RWPE1 (cell line): Measurements from ENCODE around the gene TCP1.

Experiments
- CTCF ChIA-PET: fragments of 350-600 bp; sonication (Branson Sonifier 250); formaldehyde crosslinking; extraction: SDS; loops from one replicate; lab custom pipeline; 2021; lab: Yijun Ruan, JAX
- POLR2A ChIA-PET: fragments of 400-600 bp; formaldehyde crosslinking; extraction: SDS; loops from one replicate; lab custom pipeline; 2020; ENCODE audit warnings: antibody characterized with exemption; ENCODE audit not compliant: low non-redundant PET; lab: Yijun Ruan, JAX
- DNase-seq: peaks from one replicate; pipeline ENCODE4 v3.0.0; 2012; ENCODE audit warnings: low spot score
- H3K27ac ChIP-seq: fragments of 450-650 bp; 2 replicates; pipeline ENCODE4 v1.5.1; 2017
- CTCF ChIP-seq: fragments of 450-650 bp; conservative IDR thresholded peaks from 2 replicates; pipeline ENCODE4 v1.5.1; 2017; ENCODE audit warnings: low read depth, mild to moderate bottlenecking

The TCP1 gene

GRCh38 chr6:159758031-159759001 lies 31.1 kb downstream of the TCP1 start:
- peak; percentile 19 for DNase-seq
- POLR2A ChIA-PET, result no interaction called here
- CTCF ChIA-PET, result interaction anchor here (0.6 to 0.7 kb wide), 5 partner anchors 10 to 781 kb away, joined by 3 to 4 read pairs (median 4); no protein-coding TSS in a partner anchor
- peak overlapping the region; percentile 58; the same call in 1 of the 2 replicates for H3K27ac ChIP-seq
- TF ChIP-seq CTCF, result no peak

- DNase-seq, result no peak
- TF ChIP-seq CTCF, result no peak
- CTCF ChIA-PET, result interaction anchor here (0.6 kb wide), 1 partner anchor 60 kb away, joined by 4 read pairs; no protein-coding TSS in a partner anchor
- no peak overlapping the region for H3K27ac ChIP-seq
- POLR2A ChIA-PET, result interaction anchor here (0.6 kb wide), 1 partner anchor 13 kb away, joined by 3 read pairs; no protein-coding TSS in a partner anchor
Observed at GRCh38 chr6:159756508-159756907, 32.9 kb downstream of the TCP1 start.

- peak overlapping the region; percentile 31; the same call in 1 of the 2 replicates for H3K27ac ChIP-seq
- ChIA-PET CTCF (no interaction called here), POLR2A (no interaction called here)
- no peak for DNase-seq
- no peak for TF ChIP-seq CTCF
Observed at GRCh38 chr6:159754959-159755914, 34.2 kb downstream of the TCP1 start.

- ChIA-PET POLR2A (no interaction called here), CTCF (no interaction called here)
- no peak for TF ChIP-seq CTCF
- no peak for DNase-seq
- H3K27ac ChIP-seq, result no peak overlapping the region
Observed at GRCh38 chr6:159754401-159754800, 35.0 kb downstream of the TCP1 start.

GRCh38 chr6:159753081-159753872 lies 36.1 kb downstream of the TCP1 start:
- DNase-seq, result no peak
- CTCF ChIA-PET, result interaction anchor here (0.6 kb wide), 1 partner anchor 32 kb away, joined by 8 read pairs; no protein-coding TSS in a partner anchor
- POLR2A ChIA-PET, result no interaction called here
- no peak for TF ChIP-seq CTCF
- no peak overlapping the region for H3K27ac ChIP-seq
